Measurements from ENCODE around the gene SKIL.

The SKIL gene

DNA sequence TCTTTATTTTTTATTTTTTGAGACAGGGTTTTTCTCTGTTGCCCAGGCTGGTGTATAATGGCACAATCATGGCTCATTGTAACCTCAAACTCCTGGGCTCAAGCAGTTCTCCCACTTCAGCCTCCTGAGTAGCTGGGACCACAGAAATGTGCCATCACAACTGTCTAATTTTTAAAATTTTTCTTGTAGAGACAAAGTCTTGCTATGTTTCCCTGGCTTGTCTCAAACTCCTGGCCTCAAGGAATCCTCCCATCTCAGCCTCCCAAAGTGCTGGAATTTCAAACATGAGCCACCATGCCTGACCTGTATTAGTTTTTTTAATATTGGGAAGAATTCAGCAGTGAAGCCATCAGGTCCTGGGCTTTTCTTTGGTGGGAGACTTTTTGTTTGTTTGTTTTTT, 47.6 kb downstream of the SKIL start:
- DNase-seq (ENCODE audit: low read depth) = no peak

- DNase-seq (ENCODE audit: low read depth) = no peak
Measured at GRCh38 chr3:170410428-170411029, 53.0 kb downstream of the SKIL start.

GRCh38 chr3:170413291-170413690, 55.8 kb downstream of the SKIL start:
- no peak for DNase-seq (ENCODE audit: low read depth)

GRCh38 chr3:170414202-170414663, 56.7 kb downstream of the SKIL start:
- no peak for DNase-seq (ENCODE audit: low read depth)

- no peak for DNase-seq (ENCODE audit: low read depth)
Measured at GRCh38 chr3:170417090-170417489, 59.6 kb downstream of the SKIL start.

GRCh38 chr3:170418422-170419398, 61.2 kb downstream of the SKIL start, which contains the start of gene CLDN11:
CLDN11 (plus strand) TSS chr3:170418868; CDS start chr3:170419067, 199 bp downstream.
- no peak for DNase-seq (ENCODE audit: low read depth)

DNA sequence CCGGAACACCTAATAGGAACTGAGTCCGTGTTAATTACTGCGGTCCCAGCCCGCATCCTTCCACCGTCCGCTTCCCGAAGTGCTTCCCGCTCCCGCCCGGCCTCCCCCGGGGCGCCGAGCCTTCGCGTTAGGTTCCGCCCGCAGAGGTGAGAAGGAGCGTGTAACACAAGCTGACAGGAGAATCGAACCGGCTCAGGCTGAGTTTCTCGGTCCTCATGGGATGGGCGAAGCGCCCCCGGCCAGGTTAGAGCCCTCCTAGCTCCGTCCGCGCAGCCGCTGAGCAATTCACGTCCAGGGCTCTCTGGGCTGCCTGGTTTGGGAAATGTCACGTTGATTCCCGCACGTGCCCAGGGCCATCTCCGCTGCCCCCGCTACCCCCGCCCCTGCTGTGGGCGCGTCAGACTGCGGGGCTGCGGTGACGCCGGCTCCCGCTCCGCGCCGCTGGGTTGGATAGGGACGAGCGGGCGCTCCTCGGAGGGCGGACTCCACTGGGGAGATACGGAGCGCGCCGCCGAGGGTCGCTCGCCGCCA, 62.1 kb downstream of the SKIL start:
- DNase-seq (ENCODE audit: low read depth) = no peak

DNA sequence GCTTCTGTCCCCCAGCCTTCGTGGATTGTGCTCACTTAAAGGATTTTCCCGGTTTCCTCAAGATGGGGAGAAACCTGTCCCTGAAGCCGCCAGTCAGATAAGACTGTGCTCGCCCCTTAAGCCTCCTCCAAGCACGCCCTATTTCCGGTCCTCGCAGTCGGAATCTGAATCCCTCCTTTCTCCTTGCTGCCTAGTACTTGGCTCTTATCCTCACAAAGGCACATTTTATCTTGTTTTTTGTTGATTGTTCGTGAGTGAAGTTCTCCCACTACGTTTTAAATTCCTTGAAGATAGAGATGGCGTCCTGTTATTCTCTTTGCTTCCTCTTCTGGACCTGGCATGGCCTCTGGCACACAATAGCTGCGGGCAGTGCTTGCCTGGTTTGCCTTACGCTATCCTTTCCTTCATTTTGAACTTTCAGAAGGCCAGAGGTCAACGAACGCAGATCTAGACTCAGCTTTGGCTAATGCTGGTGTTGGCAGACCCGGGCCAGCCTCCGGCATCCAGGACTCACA, 62.8 kb downstream of the SKIL start:
- no peak for DNase-seq (ENCODE audit: low read depth)

DNA sequence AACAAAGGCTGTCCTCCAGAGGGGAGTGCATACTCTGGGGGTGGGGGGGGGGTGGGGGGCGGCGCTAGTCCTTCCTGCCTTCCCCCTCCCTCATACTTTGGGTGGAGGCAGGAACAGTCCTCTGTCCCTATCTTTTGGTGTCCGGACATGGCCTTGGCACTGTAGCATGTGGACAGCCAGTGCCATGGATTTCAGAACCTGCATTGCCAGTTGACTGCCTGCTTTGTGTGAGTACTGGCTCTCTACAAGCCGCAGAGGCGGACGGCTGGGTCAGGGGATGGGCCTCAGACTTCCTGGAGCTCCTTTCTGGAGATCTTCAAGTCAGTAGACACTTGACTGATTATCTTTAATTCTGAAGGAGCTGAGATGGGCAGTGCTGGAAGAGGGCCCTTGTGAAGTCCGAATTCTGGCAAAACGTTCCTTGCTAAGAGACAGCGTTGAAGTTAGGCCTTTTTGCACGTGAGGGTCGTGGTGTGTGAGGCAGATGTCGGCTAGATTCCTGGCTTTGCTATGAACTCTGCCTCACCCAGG, 63.7 kb downstream of the SKIL start:
- DNase-seq (ENCODE audit: low read depth) = no peak

- DNase-seq (ENCODE audit: low read depth) = no peak
Measured at GRCh38 chr3:170421758-170422157, 64.2 kb downstream of the SKIL start.

DNA sequence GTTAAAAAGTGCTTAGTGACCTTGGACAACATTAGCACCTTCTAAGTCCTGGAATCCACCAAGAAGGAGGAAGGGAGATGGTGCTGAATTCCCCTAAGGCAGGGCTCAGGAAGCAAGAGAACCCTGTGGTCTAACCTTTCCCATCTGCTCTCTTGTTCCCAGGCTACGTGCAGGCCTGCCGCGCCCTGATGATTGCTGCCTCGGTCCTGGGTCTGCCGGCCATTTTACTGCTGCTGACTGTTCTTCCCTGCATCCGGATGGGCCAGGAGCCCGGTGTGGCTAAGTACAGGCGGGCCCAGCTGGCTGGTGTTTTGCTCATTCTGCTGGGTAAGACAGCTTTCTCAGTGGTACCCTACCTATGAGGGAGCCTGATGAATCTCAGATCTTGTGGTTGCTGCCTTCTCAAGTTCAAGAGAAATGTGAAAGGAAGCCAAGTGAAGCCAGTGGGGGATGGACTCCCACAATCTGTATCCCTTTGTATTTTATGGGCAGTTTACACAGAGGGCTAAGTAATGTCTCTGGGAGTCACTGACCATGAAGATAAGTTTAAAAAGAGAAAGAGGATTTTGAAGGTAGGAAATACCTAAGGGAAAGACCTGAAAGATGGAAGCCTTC, 65.6 kb downstream of the SKIL start:
- no peak for DNase-seq (ENCODE audit: low read depth)

DNA sequence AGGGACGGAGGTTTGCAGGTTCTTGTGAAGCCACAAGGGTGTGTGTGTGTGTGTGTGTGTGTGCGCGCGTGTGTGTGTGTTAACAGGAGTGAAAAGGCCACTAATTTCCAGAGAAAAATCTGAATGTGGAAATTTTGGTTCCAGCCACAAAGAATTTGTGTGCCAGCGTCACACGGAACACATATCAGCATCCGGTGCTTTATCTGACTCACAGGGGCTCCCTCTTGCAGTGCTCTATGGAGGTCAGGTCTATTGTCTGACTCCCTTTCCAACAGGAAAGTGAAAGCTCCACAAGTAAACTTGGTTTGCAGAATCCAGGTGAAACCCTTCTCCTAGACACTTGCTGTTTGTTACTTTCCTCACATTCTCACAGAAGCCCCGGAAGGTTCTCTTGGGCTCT, 67.4 kb downstream of the SKIL start:
- DNase-seq (ENCODE audit: low read depth) = no peak

GRCh38 chr3:170425491-170426239, 68.2 kb downstream of the SKIL start:
- DNase-seq (ENCODE audit: low read depth) = no peak

- no peak for DNase-seq (ENCODE audit: low read depth)
Measured at GRCh38 chr3:170426240-170426797, 68.8 kb downstream of the SKIL start.

- no peak for DNase-seq (ENCODE audit: low read depth)
Measured at GRCh38 chr3:170428095-170428494, 70.6 kb downstream of the SKIL start.

DNA sequence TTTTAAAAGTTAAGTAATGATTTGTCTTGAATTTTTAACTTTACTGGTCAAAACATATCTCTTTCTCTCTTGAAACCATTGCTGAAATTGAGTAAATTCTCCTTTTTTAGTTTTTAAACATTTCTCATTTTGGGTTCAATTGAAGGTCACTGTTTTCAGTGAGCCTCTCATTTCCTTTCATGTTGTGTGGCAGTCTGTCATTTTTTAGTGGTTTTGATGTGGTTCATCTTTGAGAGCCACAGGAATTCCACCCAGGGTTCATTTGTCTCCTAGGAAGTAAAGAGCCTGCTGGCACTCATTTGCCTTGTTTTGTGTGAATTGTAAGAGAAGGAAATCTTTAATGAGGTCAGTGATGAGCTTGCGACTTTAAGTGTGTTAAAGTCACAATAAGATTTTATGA, 71.5 kb downstream of the SKIL start:
- no peak for DNase-seq (ENCODE audit: low read depth)

DNA sequence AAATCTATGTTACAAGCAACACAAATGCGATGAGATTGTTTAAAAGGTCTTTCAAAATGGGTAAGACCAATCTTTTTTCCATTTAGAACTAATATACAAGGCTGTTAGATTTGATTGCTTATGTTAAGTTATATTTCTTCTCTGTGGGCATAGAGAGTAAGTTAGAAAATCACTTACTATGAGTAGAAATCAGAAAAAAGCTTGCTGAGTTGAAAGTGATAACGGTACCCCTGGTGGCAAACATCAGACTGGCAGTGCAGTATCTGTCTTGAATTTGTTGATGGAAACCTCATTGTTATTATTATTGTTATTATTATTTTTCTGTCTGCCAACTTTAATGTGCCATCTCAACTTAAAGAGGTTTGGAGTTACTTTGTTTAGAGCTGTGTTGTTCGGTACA, 73.5 kb downstream of the SKIL start:
- no peak for DNase-seq (ENCODE audit: low read depth)

DNA sequence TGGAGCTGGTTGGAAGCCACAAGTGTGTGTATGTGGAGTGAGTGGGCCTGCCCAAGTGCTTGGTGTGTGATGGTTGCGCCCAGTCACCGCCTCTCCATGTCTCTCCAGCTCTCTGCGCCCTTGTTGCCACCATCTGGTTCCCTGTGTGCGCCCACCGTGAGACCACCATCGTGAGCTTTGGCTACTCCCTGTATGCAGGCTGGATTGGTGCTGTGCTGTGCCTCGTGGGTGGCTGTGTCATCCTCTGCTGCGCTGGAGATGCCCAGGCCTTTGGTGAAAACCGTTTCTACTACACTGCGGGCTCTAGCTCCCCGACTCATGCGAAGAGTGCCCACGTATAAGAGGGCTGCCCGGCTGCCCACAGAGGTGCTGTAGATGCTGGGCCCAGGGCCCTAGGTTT, 74.9 kb downstream of the SKIL start:
- DNase-seq (ENCODE audit: low read depth) = no peak

DNA sequence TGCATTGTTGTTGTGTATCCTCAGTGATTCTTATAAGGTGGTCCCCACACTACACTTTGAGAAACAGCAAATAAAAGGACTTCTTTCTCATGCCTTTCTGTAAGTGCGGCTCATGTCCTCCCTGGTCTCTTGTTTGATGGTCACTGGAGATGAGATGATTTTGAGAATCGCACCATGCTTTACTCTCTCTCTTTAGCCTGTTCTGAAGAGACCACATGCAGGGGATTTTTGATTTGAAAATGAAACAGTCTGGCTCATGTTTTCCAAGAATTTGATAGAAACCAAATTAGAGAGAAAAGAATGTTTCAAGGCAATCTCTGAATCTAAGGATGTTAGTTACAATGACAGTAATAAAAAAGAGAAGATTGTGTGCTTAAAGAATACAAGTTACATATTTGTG, 79.2 kb downstream of the SKIL start:
- DNase-seq (ENCODE audit: low read depth) = no peak

- DNase-seq (ENCODE audit: low read depth) = no peak
Measured at GRCh38 chr3:170437176-170437575, 79.7 kb downstream of the SKIL start.
